Keratinocyte (primary cell): ENCODE data around the gene FXYD6.

Experiments used
- CTCF ChIP-seq, 3 experiments: IDR thresholded peaks in 1 of 3; conservative IDR thresholded peaks in 1 of 3; optimal IDR thresholded peaks in 1 of 3; 2 replicates in 2 of 3; 3 replicates in 1 of 3; pipeline versions ENCODE3 to v1.5.1; 2011; ENCODE audit warnings: low read length in 3 of 3, mild to moderate bottlenecking in 3 of 3, moderate library complexity in 2 of 3, control low read depth in 1 of 3, inconsistent platforms in 1 of 3; ENCODE audit not compliant: insufficient read depth in 2 of 3; ENCODE audit errors: extremely low read depth in 1 of 3
- EZH2 ChIP-seq: IDR thresholded peaks from one replicate; pipeline ENCODE4 v1.6.1; 2012; ENCODE audit warnings: inconsistent platforms, mild to moderate bottlenecking, low read length, moderate library complexity

GRCh38 chr11:117799634-117800033, 76.8 kb downstream of the FXYD6 start:
- TF ChIP-seq CTCF (optimal IDR thresholded peaks at IDR 0.05 in 1 of 3, IDR thresholded peaks at IDR 0.05 in 1 of 3, conservative IDR thresholded peaks at IDR 0.05 in 1 of 3; ENCODE audit: extremely low read depth in 1 of 3, insufficient read depth in 2 of 3, low read length in 3 of 3) (no peak), EZH2 (no peak)
